Measurements from ENCODE around the gene NRXN2. TPM values are rescaled to one million over a fixed set of nuclear protein-coding genes. Genes with fewer than 3 reads are reported as not detected.

The NRXN2 gene
- polyA plus RNA-seq, 1 of the 3 experiments (the other 2 are of a cell fraction) = 0.15 TPM

DNA sequence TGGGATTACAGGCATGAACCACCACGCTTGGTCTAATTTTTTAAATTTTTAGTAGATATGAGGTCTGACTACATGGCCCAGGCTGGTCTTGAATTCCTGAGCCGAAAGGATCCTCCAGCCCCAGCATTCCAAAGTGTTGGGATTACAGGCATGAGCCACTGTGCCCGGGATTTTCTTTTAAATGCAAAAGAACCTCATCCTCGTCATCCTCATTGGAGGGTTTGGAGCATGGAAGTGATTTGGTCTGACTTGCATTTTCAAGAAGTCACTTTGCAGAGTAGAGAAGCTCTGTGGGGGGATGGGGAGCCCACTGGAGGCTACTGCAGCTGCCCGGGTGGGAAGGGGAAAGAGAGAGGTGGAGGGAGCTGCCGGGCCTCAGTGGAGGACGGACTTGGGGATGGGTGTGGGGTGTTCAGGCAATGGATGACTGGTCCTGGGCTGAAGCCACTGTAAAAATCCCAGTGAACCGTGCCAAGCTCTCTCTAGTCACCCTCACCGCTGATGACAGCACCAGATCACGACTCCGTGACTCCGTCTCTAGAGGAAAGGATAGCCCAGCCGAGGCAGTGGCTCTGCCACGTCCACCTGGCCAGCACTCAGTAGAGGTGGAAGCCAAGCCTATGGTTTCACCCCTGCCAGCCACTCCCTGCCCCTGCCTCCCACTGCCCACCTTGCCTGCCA, 164.8 kb downstream of the NRXN2 start:
- no peak overlapping the region for H3K4me3 ChIP-seq (ENCODE audit: low read depth in 2 of 2, low read length in 1 of 2)
- no peak overlapping the region for H3K27ac ChIP-seq (ENCODE audit: low read depth in 2 of 2, low read length in 1 of 2)
- H3K4me2 ChIP-seq = no peak overlapping the region
- H3K36me3 ChIP-seq (replicated peaks in 1 of 2; ENCODE audit: control insufficient read depth in 1 of 2, insufficient read depth in 2 of 2, low read length in 1 of 2) = no peaks in the 10 kb centered on the region
- no peaks in the 10 kb centered on the region for H3K27me3 ChIP-seq (ENCODE audit: insufficient read depth)
- H4K20me1 ChIP-seq (ENCODE audit: insufficient read depth) = no peaks in the 10 kb centered on the region
- WGBS (ENCODE audit: low lambda C conversion rate) = 74% methylated on average over 14 of the region's 14 CpGs
- H3K9me3 ChIP-seq = no peaks in the 10 kb centered on the region
- TF ChIP-seq MXI1 (IDR thresholded peaks at IDR 0.05; ENCODE audit: low read depth, low read length) (no peak), YY1 (IDR thresholded peaks at IDR 0.05; ENCODE audit: low read depth) (no peak), RXRA (IDR thresholded peaks at IDR 0.05; ENCODE audit: borderline replicate concordance, low read depth) (no peak), SIN3A (IDR thresholded peaks at IDR 0.05; ENCODE audit: borderline replicate concordance, low read depth, low read length) (no peak), TAF1 (IDR thresholded peaks at IDR 0.05; ENCODE audit: borderline replicate concordance, low read depth, low read length) (no peak)
- TF ChIP-seq, protein P1, sequence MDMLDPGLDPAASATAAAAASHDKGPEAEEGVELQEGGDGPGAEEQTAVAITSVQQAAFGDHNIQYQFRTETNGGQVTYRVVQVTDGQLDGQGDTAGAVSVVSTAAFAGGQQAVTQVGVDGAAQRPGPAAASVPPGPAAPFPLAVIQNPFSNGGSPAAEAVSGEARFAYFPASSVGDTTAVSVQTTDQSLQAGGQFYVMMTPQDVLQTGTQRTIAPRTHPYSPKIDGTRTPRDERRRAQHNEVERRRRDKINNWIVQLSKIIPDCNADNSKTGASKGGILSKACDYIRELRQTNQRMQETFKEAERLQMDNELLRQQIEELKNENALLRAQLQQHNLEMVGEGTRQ (IDR thresholded peaks at IDR 0.05; ENCODE audit: borderline replicate concordance, low read depth, low read length) = no peak
- H3K79me2 ChIP-seq (ENCODE audit: insufficient read depth) = no peaks in the 10 kb centered on the region
- no peaks in the 10 kb centered on the region for H3F3A ChIP-seq (replicated peaks; ENCODE audit: insufficient read depth)
- peaks cover 0 to 5% of the 10 kb centered on the region in 2 experiments; a peak in 1 of 4 replicates for H3K4me1 ChIP-seq (ENCODE audit: control insufficient read depth in 1 of 2, insufficient read depth in 2 of 2, low read depth in 1 of 2, low read length in 1 of 2)
- POLR2A ChIA-PET = interaction anchor here (0.8 kb wide), 1 partner anchor 92 kb away, joined by 3 read pairs; no protein-coding TSS in a partner anchor
- no peak for DNase-seq
- no peak overlapping the region for H2AFZ ChIP-seq (ENCODE audit: low read depth)
- H3K9me2 ChIP-seq = no peaks in the 10 kb centered on the region
- CTCF ChIA-PET = interaction anchor here (0.8 to 1.5 kb wide), 2 partner anchors 109 to 185 kb away, joined by 3 to 8 read pairs; no protein-coding TSS in a partner anchor
- no peak overlapping the region for H3K9ac ChIP-seq

DNA sequence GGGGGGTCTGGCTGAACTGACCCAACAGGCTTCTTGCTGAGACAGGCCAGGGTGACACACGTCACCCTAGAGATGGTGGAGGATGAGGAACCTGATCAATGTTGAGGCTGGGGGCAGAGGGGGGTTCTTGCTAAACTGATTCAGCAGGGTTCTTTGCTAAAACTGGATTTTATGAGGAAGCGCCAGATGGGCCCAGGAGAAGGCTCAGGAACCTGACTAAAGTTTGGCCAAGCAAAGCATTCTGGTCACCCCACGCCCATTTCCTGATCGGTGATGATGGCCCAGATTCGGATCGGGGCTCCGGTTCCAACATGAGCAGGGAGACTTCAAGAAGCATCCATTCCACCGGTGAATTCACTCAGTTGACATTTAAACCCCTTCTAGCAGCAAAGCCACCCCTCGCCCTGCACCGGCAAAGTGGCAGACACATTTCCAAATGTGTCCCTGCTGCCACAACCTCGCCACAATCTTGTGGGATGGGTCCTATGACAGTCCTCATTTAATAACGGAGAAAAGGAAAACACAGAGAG, 166.2 kb downstream of the NRXN2 start:
- ChIA-PET CTCF (no interaction called here), POLR2A (no interaction called here)
- H3K79me2 ChIP-seq (ENCODE audit: insufficient read depth) = no peaks in the 10 kb centered on the region
- DNase-seq = no peak
- H3K9me2 ChIP-seq = no peaks in the 10 kb centered on the region
- no peak overlapping the region for H3K4me3 ChIP-seq (ENCODE audit: low read depth in 2 of 2, low read length in 1 of 2)
- no peak overlapping the region for H2AFZ ChIP-seq (ENCODE audit: low read depth)
- no peak overlapping the region for H3K27ac ChIP-seq (ENCODE audit: low read depth in 2 of 2, low read length in 1 of 2)
- H3K4me2 ChIP-seq = no peak overlapping the region
- H3F3A ChIP-seq (replicated peaks; ENCODE audit: insufficient read depth) = no peaks in the 10 kb centered on the region
- no peaks in the 10 kb centered on the region for H4K20me1 ChIP-seq (ENCODE audit: insufficient read depth)
- no peaks in the 10 kb centered on the region for H3K9me3 ChIP-seq
- no peaks in the 10 kb centered on the region for H3K27me3 ChIP-seq (ENCODE audit: insufficient read depth)
- TF ChIP-seq, protein P2, sequence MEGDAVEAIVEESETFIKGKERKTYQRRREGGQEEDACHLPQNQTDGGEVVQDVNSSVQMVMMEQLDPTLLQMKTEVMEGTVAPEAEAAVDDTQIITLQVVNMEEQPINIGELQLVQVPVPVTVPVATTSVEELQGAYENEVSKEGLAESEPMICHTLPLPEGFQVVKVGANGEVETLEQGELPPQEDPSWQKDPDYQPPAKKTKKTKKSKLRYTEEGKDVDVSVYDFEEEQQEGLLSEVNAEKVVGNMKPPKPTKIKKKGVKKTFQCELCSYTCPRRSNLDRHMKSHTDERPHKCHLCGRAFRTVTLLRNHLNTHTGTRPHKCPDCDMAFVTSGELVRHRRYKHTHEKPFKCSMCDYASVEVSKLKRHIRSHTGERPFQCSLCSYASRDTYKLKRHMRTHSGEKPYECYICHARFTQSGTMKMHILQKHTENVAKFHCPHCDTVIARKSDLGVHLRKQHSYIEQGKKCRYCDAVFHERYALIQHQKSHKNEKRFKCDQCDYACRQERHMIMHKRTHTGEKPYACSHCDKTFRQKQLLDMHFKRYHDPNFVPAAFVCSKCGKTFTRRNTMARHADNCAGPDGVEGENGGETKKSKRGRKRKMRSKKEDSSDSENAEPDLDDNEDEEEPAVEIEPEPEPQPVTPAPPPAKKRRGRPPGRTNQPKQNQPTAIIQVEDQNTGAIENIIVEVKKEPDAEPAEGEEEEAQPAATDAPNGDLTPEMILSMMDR (IDR thresholded peaks at IDR 0.05) = no peak
- TF ChIP-seq TEAD4 (IDR thresholded peaks at IDR 0.05; ENCODE audit: borderline replicate concordance, insufficient read depth) = no peak
- TF ChIP-seq, protein P3, sequence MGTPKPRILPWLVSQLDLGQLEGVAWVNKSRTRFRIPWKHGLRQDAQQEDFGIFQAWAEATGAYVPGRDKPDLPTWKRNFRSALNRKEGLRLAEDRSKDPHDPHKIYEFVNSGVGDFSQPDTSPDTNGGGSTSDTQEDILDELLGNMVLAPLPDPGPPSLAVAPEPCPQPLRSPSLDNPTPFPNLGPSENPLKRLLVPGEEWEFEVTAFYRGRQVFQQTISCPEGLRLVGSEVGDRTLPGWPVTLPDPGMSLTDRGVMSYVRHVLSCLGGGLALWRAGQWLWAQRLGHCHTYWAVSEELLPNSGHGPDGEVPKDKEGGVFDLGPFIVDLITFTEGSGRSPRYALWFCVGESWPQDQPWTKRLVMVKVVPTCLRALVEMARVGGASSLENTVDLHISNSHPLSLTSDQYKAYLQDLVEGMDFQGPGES (IDR thresholded peaks at IDR 0.05; ENCODE audit: low read depth, low read length) = no peak
- TF ChIP-seq YY1 (IDR thresholded peaks at IDR 0.05; ENCODE audit: low read depth) = no peak
- TF ChIP-seq RFX5 (IDR thresholded peaks at IDR 0.05; ENCODE audit: low read length) = no peak
- TF ChIP-seq RCOR1 (IDR thresholded peaks at IDR 0.05; ENCODE audit: low read length) = no peak
- no peaks in the 10 kb centered on the region for H3K36me3 ChIP-seq (replicated peaks in 1 of 2; ENCODE audit: control insufficient read depth in 1 of 2, insufficient read depth in 2 of 2, low read length in 1 of 2)
- no peak overlapping the region for H3K9ac ChIP-seq
- H3K4me1 ChIP-seq (ENCODE audit: control insufficient read depth in 1 of 2, insufficient read depth in 2 of 2, low read depth in 1 of 2, low read length in 1 of 2) = peaks cover 0 to 5% of the 10 kb centered on the region in 2 experiments; a peak in 1 of 4 replicates
- 76% methylated on average over 12 of the region's 12 CpGs for WGBS (ENCODE audit: low lambda C conversion rate)

Other genes starting within 250 kb of the NRXN2 start
- not detected in 2 replicates for gene SLC22A11, start 167.3 kb downstream of the NRXN2 start, polyA plus RNA-seq (2012; rRNA removed)
- gene SLC22A12, start 132.0 kb downstream of the NRXN2 start, polyA plus RNA-seq (2012; rRNA removed) = not detected in 2 replicates
- 1.6 and 2.2 TPM in 2 replicates for gene RASGRP2, start 20.9 kb upstream of the NRXN2 start, polyA plus RNA-seq (2012; rRNA removed)
- gene PYGM, start 36.8 kb upstream of the NRXN2 start, polyA plus RNA-seq (2012; rRNA removed) = 0.08 TPM in 2 replicates
- 59.4 and 66.3 TPM in 2 replicates for gene SF1, start 55.3 kb upstream of the NRXN2 start, polyA plus RNA-seq (2012; rRNA removed)
- gene MAP4K2, start 80.0 kb upstream of the NRXN2 start, polyA plus RNA-seq (2012; rRNA removed) = 17.4 and 20.0 TPM in 2 replicates
- 40.7 and 52.9 TPM in 2 replicates for gene MEN1, start 87.4 kb upstream of the NRXN2 start, polyA plus RNA-seq (2012; rRNA removed)
- gene CDC42BPG, start 121.5 kb upstream of the NRXN2 start, polyA plus RNA-seq (2012; rRNA removed) = 0.33 and 0.42 TPM in 2 replicates
- gene EHD1, start 155.4 kb upstream of the NRXN2 start, polyA plus RNA-seq (2012; rRNA removed) = 57.6 and 93.3 TPM in 2 replicates
- 6.2 and 7.1 TPM in 2 replicates for gene ATG2A, start 194.0 kb upstream of the NRXN2 start, polyA plus RNA-seq (2012; rRNA removed)
- gene PPP2R5B, start 201.5 kb upstream of the NRXN2 start, polyA plus RNA-seq (2012; rRNA removed) = 15.1 and 16.7 TPM in 2 replicates
- gene GPHA2, start 212.7 kb upstream of the NRXN2 start, polyA plus RNA-seq (2012; rRNA removed) = not detected in 2 replicates
- not detected in 2 replicates for gene MAJIN, start 248.9 kb upstream of the NRXN2 start, polyA plus RNA-seq (2012; rRNA removed)